Measurements from ENCODE around the gene EMC8.

Gene EMC8

GRCh38 chr16:85781695-85782370, 17.5 kb downstream of the EMC8 start:
- no peak for DNase-seq

GRCh38 chr16:85781156-85781555, 18.2 kb downstream of the EMC8 start:
- no peak for DNase-seq

GRCh38 chr16:85780281-85780680, 19.1 kb downstream of the EMC8 start:
- no peak for DNase-seq

- DNase-seq, result no peak
Observed at GRCh38 chr16:85778873-85779272, 20.5 kb downstream of the EMC8 start.

GRCh38 chr16:85777583-85778310, 21.6 kb downstream of the EMC8 start:
- DNase-seq, result no peak

- no peak for DNase-seq
Observed at GRCh38 chr16:85774811-85775210, 24.5 kb downstream of the EMC8 start.

GRCh38 chr16:85774136-85774535, 25.2 kb downstream of the EMC8 start:
- DNase-seq, result no peak

- no peak for DNase-seq
Observed at GRCh38 chr16:85773044-85773443, 26.3 kb downstream of the EMC8 start.

GRCh38 chr16:85770741-85771140, 28.6 kb downstream of the EMC8 start:
- no peak for DNase-seq

GRCh38 chr16:85768199-85768598, 31.1 kb downstream of the EMC8 start:
- DNase-seq, result no peak

- DNase-seq, result no peak
Observed at GRCh38 chr16:85767531-85767930, 31.8 kb downstream of the EMC8 start.

GRCh38 chr16:85765767-85766166, 33.6 kb downstream of the EMC8 start:
- DNase-seq, result no peak

GRCh38 chr16:85765211-85765610, 34.1 kb downstream of the EMC8 start:
- DNase-seq, result no peak

- DNase-seq, result no peak
Observed at GRCh38 chr16:85763616-85764015, 35.7 kb downstream of the EMC8 start.

- DNase-seq, result no peak
Observed at GRCh38 chr16:85762970-85763369, 36.4 kb downstream of the EMC8 start.

- peak; percentile 32 for DNase-seq
Observed at GRCh38 chr16:85761861-85762260, 37.5 kb downstream of the EMC8 start.

- peak; percentile 10 for DNase-seq
Observed at GRCh38 chr16:85759631-85760419, 39.5 kb downstream of the EMC8 start.

- DNase-seq, result peak; percentile 73
Observed at GRCh38 chr16:85759136-85759535, 40.2 kb downstream of the EMC8 start.

- DNase-seq, result no peak
Observed at GRCh38 chr16:85757341-85757822, 42.0 kb downstream of the EMC8 start.

GRCh38 chr16:85755929-85756768, 43.2 kb downstream of the EMC8 start:
- no peak for DNase-seq

GRCh38 chr16:85754413-85754812, 44.9 kb downstream of the EMC8 start:
- DNase-seq, result no peak

GRCh38 chr16:85753976-85754375, 45.4 kb downstream of the EMC8 start:
- no peak for DNase-seq

GRCh38 chr16:85753559-85753958, 45.8 kb downstream of the EMC8 start:
- no peak for DNase-seq
